LNCaP clone FGC (cell line): ENCODE results near the gene COQ4.

Source experiments
- DNase-seq: peaks from one replicate; pipeline ENCODE4 v3.0.0-alpha.2; 2011; ENCODE audit warnings: low read depth
- H3K4me3 ChIP-seq: 2 replicates; pipeline ENCODE4 v1.5.1; 2011; ENCODE audit warnings: mild to moderate bottlenecking, low read depth, low read length, control low read depth
- CTCF ChIP-seq: IDR thresholded peaks from 2 replicates; pipeline ENCODE4 v1.5.1; 2012; ENCODE audit warnings: mild to moderate bottlenecking; ENCODE audit not compliant: control insufficient read depth, insufficient read depth; ENCODE audit errors: extremely low read depth

Gene COQ4

GRCh38 chr9:128369024-128369706, 46.5 kb downstream of the COQ4 start:
- TF ChIP-seq CTCF = no peak
- no peak for DNase-seq
- no peak overlapping the region for H3K4me3 ChIP-seq

GRCh38 chr9:128370367-128370751, 47.7 kb downstream of the COQ4 start:
- DNase-seq = no peak
- H3K4me3 ChIP-seq = peak overlapping the region; percentile 92
- TF ChIP-seq CTCF = no peak

GRCh38 chr9:128370752-128371629, 48.4 kb downstream of the COQ4 start, which contains the start of gene URM1:
Gene URM1, plus strand, starts transcription at chr9:128371374. Its CDS starts 7 bp downstream, at chr9:128371381.
- H3K4me3 ChIP-seq = peak within 1 kb of the TSS; percentile 92
- peak; percentile 82 for DNase-seq
- TF ChIP-seq CTCF = peak; percentile 21; the same call in 1 of the 2 replicates

- peak overlapping the region; percentile 92 for H3K4me3 ChIP-seq
- DNase-seq = no peak
- TF ChIP-seq CTCF = no peak
Observed at GRCh38 chr9:128371630-128372117, 49.0 kb downstream of the COQ4 start.

GRCh38 chr9:128372188-128372641, 49.6 kb downstream of the COQ4 start:
- peak overlapping the region; percentile 92 for H3K4me3 ChIP-seq
- no peak for DNase-seq
- no peak for TF ChIP-seq CTCF

GRCh38 chr9:128372784-128373183, 50.1 kb downstream of the COQ4 start:
- TF ChIP-seq CTCF = no peak
- H3K4me3 ChIP-seq = peak overlapping the region; percentile 92
- DNase-seq = no peak
